Vagina (tissue), 2 donors: ENCODE measurements around the gene MAPRE2. TPM values are rescaled to one million over a fixed set of nuclear protein-coding genes. Genes with fewer than 3 reads are reported as not detected.

Source experiments
- DNase-seq, 2 donors: peaks; one replicate each; pipeline ENCODE4 v3.0.0-alpha.2; 2017; ENCODE audit errors: extremely low spot score in 2 of 2
- H3K27ac ChIP-seq: fragments of 200-600 bp; sonication (generic); one replicate; pipeline ENCODE4 v1.5.1; 2019
- H3K27me3 ChIP-seq: fragments of 200-600 bp; sonication (generic); one replicate; pipeline ENCODE4 v1.5.1; 2019
- H3K36me3 ChIP-seq, 2 donors: fragments of 200-600 bp; sonication (generic); one replicate each; pipeline ENCODE4 v1.5.1; 2017 to 2019
- H3K4me1 ChIP-seq: fragments of 200-600 bp; sonication (generic); one replicate; pipeline ENCODE4 v1.5.1; 2019
- H3K4me3 ChIP-seq, 2 donors: fragments of 200-600 bp; sonication (generic); 1 replicate in 1 of 2; 2 replicates in 1 of 2; pipeline ENCODE4 v1.5.1; 2016 to 2019
- H3K9me3 ChIP-seq: fragments of 200-600 bp; sonication (generic); one replicate; pipeline ENCODE4 v1.5.1; 2019
- POLR2A ChIP-seq, 2 donors: fragments of 450-650 bp; IDR thresholded peaks; one replicate each; pipeline ENCODE4 v1.6.1; 2017; ENCODE audit warnings: antibody characterized with exemption in 2 of 2, mild to moderate bottlenecking in 2 of 2, moderate library complexity in 2 of 2
- POLR2AphosphoS5 ChIP-seq, 2 donors: sonication (generic); formaldehyde crosslinking; IDR thresholded peaks; one replicate each; pipeline ENCODE4 v1.9.0; 2017; ENCODE audit warnings: antibody characterized with exemption in 2 of 2, mild to moderate bottlenecking in 2 of 2, low read depth in 1 of 2; ENCODE audit not compliant: insufficient read depth in 1 of 2
- intact Hi-C: fragments of 100-400 bp; cut with DNase I; formaldehyde crosslinking; loops from one replicate; pipeline ENCODE4 v1.15.1; 2023
- total RNA-seq: library from RNA; depleted of rRNA; stranded (reverse); fragments of >200 nt; gene quantifications from one replicate; pipeline ENCODE4 v1.2.3, GENCODE V29; 2016
- TF ChIP-seq, protein P1 (sequence below), 3 experiments: fragments of 450-650 bp in 2 of 3; fragments of 200-600 bp in 1 of 3; sonication (generic) in 1 of 3; IDR thresholded peaks; one replicate each; pipeline ENCODE4 v1.5.1; 2017 to 2019; ENCODE audit warnings: antibody characterized with exemption in 3 of 3, mild to moderate bottlenecking in 2 of 3, moderate library complexity in 2 of 3

MAPRE2 gene
- total RNA-seq, 1 donor from 2014 or later: 21.4 TPM

DNA sequence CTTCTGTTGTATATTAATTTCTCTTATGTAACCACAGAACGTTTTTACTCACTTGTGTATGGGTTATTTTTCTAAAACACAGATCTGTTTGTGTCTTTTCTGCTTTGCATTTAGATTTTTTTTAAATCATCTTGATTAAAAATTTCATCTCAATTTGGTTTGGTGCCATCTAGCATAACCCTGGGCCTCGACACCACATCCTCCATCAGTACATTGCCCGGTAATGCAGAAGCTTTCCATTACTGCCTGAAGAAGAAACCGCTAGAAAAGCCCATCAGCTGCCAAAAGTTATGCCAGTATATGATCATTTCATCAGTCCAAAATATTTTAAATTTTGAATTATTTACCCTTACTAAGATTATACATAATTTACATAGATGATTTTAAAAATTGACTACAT, 26.2 kb downstream of the MAPRE2 start:
- intact Hi-C loops: no loop called here
- Histone ChIP-seq H3K27me3 (no peaks in the 10 kb centered on the region), H3K4me3 (no peak overlapping the region), H3K36me3 (peaks cover 0 to 13% of the 10 kb centered on the region in 2 donors), H3K9me3 (no peaks in the 10 kb centered on the region), H3K4me1 (peaks cover 4% of the 10 kb centered on the region), H3K27ac (no peak overlapping the region)
- TF ChIP-seq POLR2AphosphoS5 (IDR thresholded peaks at IDR 0.05; ENCODE audit: insufficient read depth in 1 of 2, low read depth in 1 of 2) (no peak), POLR2A (IDR thresholded peaks at IDR 0.05) (no peak)
- TF ChIP-seq, protein P1, sequence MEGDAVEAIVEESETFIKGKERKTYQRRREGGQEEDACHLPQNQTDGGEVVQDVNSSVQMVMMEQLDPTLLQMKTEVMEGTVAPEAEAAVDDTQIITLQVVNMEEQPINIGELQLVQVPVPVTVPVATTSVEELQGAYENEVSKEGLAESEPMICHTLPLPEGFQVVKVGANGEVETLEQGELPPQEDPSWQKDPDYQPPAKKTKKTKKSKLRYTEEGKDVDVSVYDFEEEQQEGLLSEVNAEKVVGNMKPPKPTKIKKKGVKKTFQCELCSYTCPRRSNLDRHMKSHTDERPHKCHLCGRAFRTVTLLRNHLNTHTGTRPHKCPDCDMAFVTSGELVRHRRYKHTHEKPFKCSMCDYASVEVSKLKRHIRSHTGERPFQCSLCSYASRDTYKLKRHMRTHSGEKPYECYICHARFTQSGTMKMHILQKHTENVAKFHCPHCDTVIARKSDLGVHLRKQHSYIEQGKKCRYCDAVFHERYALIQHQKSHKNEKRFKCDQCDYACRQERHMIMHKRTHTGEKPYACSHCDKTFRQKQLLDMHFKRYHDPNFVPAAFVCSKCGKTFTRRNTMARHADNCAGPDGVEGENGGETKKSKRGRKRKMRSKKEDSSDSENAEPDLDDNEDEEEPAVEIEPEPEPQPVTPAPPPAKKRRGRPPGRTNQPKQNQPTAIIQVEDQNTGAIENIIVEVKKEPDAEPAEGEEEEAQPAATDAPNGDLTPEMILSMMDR (IDR thresholded peaks at IDR 0.05): no peak
- DNase-seq: no peak

DNA sequence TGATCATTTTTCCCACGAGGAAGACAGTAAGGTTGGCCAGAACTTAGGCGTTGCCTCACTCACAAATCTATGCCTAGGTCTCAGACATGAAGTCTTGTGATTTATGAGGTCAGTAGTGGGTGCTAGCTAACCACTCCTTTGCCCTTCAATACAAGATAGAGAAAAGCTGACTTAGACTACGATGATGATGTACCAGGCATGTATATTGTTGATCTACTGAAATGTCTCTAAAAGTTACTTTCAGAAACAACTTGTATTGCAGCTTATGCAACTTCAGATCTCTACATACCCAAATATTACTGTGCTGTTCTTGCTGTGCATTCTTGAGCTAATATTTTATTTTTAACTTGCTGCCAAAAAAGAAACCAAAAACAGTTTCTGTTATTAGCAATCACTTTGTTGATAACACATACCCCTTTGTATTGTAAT, 30.6 kb downstream of the MAPRE2 start:
- Histone ChIP-seq H3K4me1 (peaks cover 16% of the 10 kb centered on the region), H3K4me3 (no peak overlapping the region), H3K9me3 (no peaks in the 10 kb centered on the region), H3K27ac (no peak overlapping the region), H3K36me3 (peaks cover 0 to 13% of the 10 kb centered on the region in 2 donors), H3K27me3 (no peaks in the 10 kb centered on the region)
- TF ChIP-seq POLR2A (IDR thresholded peaks at IDR 0.05) (no peak), POLR2AphosphoS5 (IDR thresholded peaks at IDR 0.05; ENCODE audit: insufficient read depth in 1 of 2, low read depth in 1 of 2) (no peak)
- TF ChIP-seq, protein P1 (IDR thresholded peaks at IDR 0.05): no peak
- intact Hi-C loops: no loop called here
- DNase-seq: no peak

DNA sequence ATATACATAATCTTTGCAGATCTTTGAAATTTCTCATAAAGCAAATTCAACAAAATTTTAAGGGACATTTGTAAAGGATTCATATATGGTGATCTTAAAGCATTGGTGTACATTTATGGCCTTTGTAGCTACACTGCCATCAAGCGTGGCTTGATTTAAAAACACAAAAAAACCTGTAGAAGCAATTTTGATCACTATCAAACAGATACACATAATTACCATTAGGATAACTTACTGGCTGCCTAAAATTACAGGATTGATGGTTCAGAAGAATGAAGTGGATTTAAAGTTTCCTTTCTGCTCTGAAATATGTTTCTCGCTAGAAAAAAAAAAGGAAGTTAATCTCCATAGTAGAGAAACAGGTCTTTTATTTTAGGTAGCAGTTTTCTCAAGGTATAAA, 31.4 kb downstream of the MAPRE2 start:
- no peak for TF ChIP-seq POLR2A (IDR thresholded peaks at IDR 0.05)
- TF ChIP-seq, protein P1 (IDR thresholded peaks at IDR 0.05): no peak
- TF ChIP-seq POLR2AphosphoS5 (IDR thresholded peaks at IDR 0.05; ENCODE audit: insufficient read depth in 1 of 2, low read depth in 1 of 2): no peak
- Histone ChIP-seq H3K4me1 (peaks cover 16% of the 10 kb centered on the region), H3K27me3 (no peaks in the 10 kb centered on the region), H3K9me3 (no peaks in the 10 kb centered on the region), H3K36me3 (peaks cover 0 to 13% of the 10 kb centered on the region in 2 donors), H3K4me3 (no peak overlapping the region), H3K27ac (no peak overlapping the region)
- intact Hi-C loops: no loop called here
- no peak for DNase-seq

DNA sequence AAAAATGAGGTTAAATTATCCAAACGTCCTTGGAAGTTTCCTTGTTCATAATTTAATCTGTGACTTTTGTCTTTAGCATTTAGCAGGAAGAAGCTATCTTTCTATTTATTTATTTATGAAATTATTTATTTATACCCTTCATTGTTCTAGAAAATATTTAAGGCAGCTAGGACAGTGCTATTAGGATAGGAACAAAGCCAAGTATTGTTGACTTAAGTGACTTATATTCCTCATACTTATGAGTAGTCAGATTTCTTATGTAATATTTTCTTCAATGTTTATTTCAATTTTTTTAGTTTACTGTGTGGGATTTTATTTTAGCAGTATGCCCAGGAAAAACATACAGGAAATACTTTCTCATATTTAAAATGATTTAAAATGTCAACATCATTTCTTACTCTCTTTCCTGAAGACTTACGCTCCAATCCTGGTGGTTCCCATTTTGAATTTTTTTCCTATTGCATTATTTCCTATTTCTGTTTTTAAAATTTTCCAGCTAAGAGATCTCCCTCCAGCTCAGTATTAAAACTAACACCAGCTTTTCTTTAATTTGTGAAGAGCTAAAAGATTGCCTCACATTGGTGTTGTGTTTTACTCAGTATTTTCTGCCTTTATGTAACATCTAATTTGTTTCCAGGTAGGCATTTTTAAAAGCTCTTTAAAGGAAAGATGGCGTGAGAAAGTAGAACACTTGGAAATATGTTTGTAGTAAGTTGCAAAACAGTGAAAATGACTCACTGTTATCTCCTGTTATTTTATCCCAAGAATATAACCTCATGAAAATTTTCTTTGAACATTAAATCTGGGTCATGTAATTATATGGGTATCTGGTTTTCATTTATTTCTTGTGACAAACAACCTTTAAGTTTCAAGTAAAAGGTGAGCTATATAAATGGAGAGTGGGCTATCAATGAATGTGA, 32.2 kb downstream of the MAPRE2 start:
- peaks cover 0 to 13% of the 10 kb centered on the region in 2 donors for H3K36me3 ChIP-seq
- no peaks in the 10 kb centered on the region for H3K9me3 ChIP-seq
- H3K27me3 ChIP-seq: no peaks in the 10 kb centered on the region
- no peak overlapping the region for H3K4me3 ChIP-seq
- intact Hi-C loops: no loop called here
- no peak for TF ChIP-seq POLR2A (IDR thresholded peaks at IDR 0.05)
- TF ChIP-seq, protein P1 (IDR thresholded peaks at IDR 0.05): no peak
- no peak for TF ChIP-seq POLR2AphosphoS5 (IDR thresholded peaks at IDR 0.05; ENCODE audit: insufficient read depth in 1 of 2, low read depth in 1 of 2)
- H3K27ac ChIP-seq: no peak overlapping the region
- DNase-seq: no peak
- H3K4me1 ChIP-seq: peaks cover 16% of the 10 kb centered on the region

DNA sequence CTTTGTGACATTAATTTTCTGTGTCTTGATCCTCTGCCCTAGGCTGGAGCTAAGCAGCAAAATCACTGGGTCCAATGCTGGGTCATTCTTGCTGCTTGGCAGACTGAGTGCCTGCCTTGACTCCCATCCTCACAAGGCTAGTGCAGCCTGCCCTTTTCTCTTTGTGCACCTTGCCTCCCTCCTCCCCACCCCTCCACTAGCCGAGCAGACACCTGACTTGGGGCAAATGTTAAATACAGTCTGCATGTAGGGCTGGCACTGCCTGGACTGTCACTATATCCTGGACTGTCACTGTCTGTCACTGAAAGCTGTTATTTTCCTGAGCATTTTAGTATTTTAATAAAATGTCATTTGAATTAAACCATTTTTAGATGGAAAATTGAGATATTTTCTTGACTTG, 33.4 kb downstream of the MAPRE2 start:
- Histone ChIP-seq H3K9me3 (no peaks in the 10 kb centered on the region), H3K27me3 (no peaks in the 10 kb centered on the region), H3K27ac (no peak overlapping the region), H3K4me3 (no peak overlapping the region), H3K4me1 (peaks cover 16% of the 10 kb centered on the region), H3K36me3 (peaks cover 0 to 13% of the 10 kb centered on the region in 2 donors)
- intact Hi-C loops: no loop called here
- TF ChIP-seq POLR2A (IDR thresholded peaks at IDR 0.05) (no peak), POLR2AphosphoS5 (IDR thresholded peaks at IDR 0.05; ENCODE audit: insufficient read depth in 1 of 2, low read depth in 1 of 2) (no peak)
- TF ChIP-seq, protein P1 (IDR thresholded peaks at IDR 0.05): no peak
- DNase-seq: no peak
